B cell (primary cell): ENCODE data around the gene CAMSAP2.

Experiments
- CTCF ChIP-seq: fragments of 200-600 bp; IDR thresholded peaks from one replicate; pipeline ENCODE4 v1.8.0; 2022; ENCODE audit warnings: antibody characterized with exemption, mild to moderate bottlenecking
- EZH2 ChIP-seq: IDR thresholded peaks from 2 replicates; pipeline ENCODE4 v1.6.1; 2012; ENCODE audit warnings: borderline replicate concordance, low read depth, mild to moderate bottlenecking, moderate library complexity, low read length; ENCODE audit not compliant: insufficient read depth, poor library complexity, severe bottlenecking

GRCh38 chr1:200889571-200889970 lies 150.9 kb downstream of the CAMSAP2 start:
- no peak for TF ChIP-seq EZH2
- TF ChIP-seq CTCF = no peak
